Loucy (cell line): Measurements from ENCODE around the gene ADAMTS16.

ENCODE experiments used
- H2AFZ ChIP-seq: fragments of 200-600 bp; sonication (generic); 2 replicates; pipeline ENCODE4 v1.6.0; 2016; ENCODE audit warnings: antibody characterized with exemption, mild to moderate bottlenecking, low read length, moderate library complexity
- H3F3A ChIP-seq: fragments of 200-600 bp; 2 replicates; pipeline ENCODE4 v1.6.0; 2016; ENCODE audit warnings: antibody characterized with exemption, low read depth, mild to moderate bottlenecking
- H3K27me3 ChIP-seq: fragments of 200-600 bp; sonication (generic); 2 replicates; pipeline ENCODE4 v1.6.1; 2014; ENCODE audit warnings: low read length, mild to moderate bottlenecking; ENCODE audit not compliant: insufficient read depth, poor library complexity, severe bottlenecking
- H3K36me3 ChIP-seq: fragments of 200-600 bp; sonication (generic); 2 replicates; pipeline ENCODE4 v1.6.1; 2016; ENCODE audit warnings: low read length; ENCODE audit not compliant: insufficient read depth
- H3K4me1 ChIP-seq: fragments of 200-600 bp; sonication (generic); 2 replicates; pipeline ENCODE4 v1.5.1; 2014; ENCODE audit warnings: low read length, mild to moderate bottlenecking; ENCODE audit not compliant: insufficient read depth, poor library complexity, severe bottlenecking
- H3K4me2 ChIP-seq: fragments of 200-600 bp; sonication (generic); 2 replicates; pipeline ENCODE4 v1.6.0; 2014; ENCODE audit warnings: antibody characterized with exemption, low read length, low read depth, mild to moderate bottlenecking; ENCODE audit not compliant: poor library complexity, severe bottlenecking
- H3K4me3 ChIP-seq: fragments of 200-600 bp; sonication (generic); 2 replicates; pipeline ENCODE4 v1.5.1; 2014; ENCODE audit warnings: low read length, mild to moderate bottlenecking, mixed read lengths; ENCODE audit not compliant: poor library complexity, severe bottlenecking
- H3K79me2 ChIP-seq: fragments of 200-600 bp; sonication (generic); 2 replicates; pipeline ENCODE4 v1.6.1; 2014; ENCODE audit warnings: low read length; ENCODE audit not compliant: insufficient read depth
- H3K9ac ChIP-seq: fragments of 200-600 bp; sonication (generic); 2 replicates; pipeline ENCODE4 v1.6.0; 2014; ENCODE audit warnings: mild to moderate bottlenecking, low read depth, low read length, moderate library complexity; ENCODE audit not compliant: poor library complexity, severe bottlenecking
- H3K9me2 ChIP-seq: fragments of 200-600 bp; sonication (generic); replicated peaks from 2 replicates; pipeline ENCODE4 v1.6.1; 2016; ENCODE audit warnings: low read depth, low read length, mixed read lengths
- H3K9me3 ChIP-seq: fragments of 200-600 bp; sonication (generic); 2 replicates; pipeline ENCODE4 v1.6.1; 2014; ENCODE audit warnings: mild to moderate bottlenecking, antibody characterized with exemption, low read length, low read depth; ENCODE audit not compliant: insufficient read depth
- H4K20me1 ChIP-seq: fragments of 200-600 bp; sonication (generic); 2 replicates; pipeline ENCODE4 v1.6.0; 2014; ENCODE audit warnings: antibody characterized with exemption, low read length, mild to moderate bottlenecking; ENCODE audit not compliant: insufficient read depth, poor library complexity, severe bottlenecking
- EZH2phosphoT487 ChIP-seq: fragments of 200-600 bp; IDR thresholded peaks from 2 replicates; pipeline ENCODE4 v1.6.1; 2018; ENCODE audit warnings: antibody characterized with exemption, mild to moderate bottlenecking, moderate library complexity, borderline replicate concordance
- TF ChIP-seq, protein P1 (sequence below): fragments of 200-600 bp; sonication (generic); conservative IDR thresholded peaks from 2 replicates; pipeline ENCODE4 v1.5.1; 2014; ENCODE audit warnings: mild to moderate bottlenecking, antibody characterized with exemption, low read length

The ADAMTS16 gene

DNA sequence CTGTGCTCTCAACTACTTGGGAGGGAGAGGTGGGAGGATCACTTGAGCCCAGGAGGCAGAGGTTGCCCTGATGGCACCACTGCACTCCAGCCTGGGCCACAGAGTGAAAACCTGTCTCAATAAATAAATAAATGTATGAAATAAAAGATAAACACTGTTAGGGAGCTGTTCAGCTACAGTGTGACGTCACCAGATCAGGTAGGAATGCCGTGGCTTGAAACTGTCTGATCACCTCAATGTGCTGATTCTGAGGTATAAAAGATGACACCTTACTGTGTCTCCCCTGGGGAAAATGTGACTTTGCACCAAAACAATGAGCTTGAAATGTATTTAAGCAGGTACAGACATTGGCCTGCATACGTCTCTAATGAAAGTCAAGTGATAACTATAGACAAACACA, 133.3 kb downstream of the ADAMTS16 start:
- Histone ChIP-seq H3K36me3 (no peaks in the 10 kb centered on the region), H3K4me2 (no peak overlapping the region), H3K27me3 (no peaks in the 10 kb centered on the region)

DNA sequence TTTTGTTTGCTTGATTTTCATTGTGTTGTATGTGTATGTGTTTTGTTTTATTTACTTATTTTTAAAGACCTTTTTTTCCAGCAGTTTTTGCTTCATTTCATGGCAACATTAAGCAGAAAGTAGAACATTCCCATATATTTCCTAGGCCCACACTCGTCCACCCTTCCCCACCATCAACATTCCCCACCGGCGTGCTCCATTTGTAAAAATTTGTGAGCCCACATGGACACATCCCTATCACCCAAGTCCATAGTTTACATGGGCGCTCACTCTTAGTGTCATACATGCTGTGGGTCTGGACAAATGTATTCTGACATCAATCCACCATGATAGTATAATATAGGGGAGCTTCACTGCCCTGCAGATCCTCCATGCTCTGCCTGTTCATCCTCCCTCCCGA, 133.8 kb downstream of the ADAMTS16 start:
- Histone ChIP-seq H2AFZ (no peak overlapping the region), H3K4me2 (no peak overlapping the region), H3F3A (no peaks in the 10 kb centered on the region), H3K4me1 (no peaks in the 10 kb centered on the region), H3K9ac (no peak overlapping the region), H3K36me3 (no peaks in the 10 kb centered on the region), H3K9me3 (no peaks in the 10 kb centered on the region), H3K4me3 (no peak overlapping the region), H3K27me3 (no peaks in the 10 kb centered on the region), H3K9me2 (no peaks in the 10 kb centered on the region), H3K79me2 (no peaks in the 10 kb centered on the region), H4K20me1 (no peaks in the 10 kb centered on the region)
- no peak for TF ChIP-seq EZH2phosphoT487
- TF ChIP-seq, protein P1, sequence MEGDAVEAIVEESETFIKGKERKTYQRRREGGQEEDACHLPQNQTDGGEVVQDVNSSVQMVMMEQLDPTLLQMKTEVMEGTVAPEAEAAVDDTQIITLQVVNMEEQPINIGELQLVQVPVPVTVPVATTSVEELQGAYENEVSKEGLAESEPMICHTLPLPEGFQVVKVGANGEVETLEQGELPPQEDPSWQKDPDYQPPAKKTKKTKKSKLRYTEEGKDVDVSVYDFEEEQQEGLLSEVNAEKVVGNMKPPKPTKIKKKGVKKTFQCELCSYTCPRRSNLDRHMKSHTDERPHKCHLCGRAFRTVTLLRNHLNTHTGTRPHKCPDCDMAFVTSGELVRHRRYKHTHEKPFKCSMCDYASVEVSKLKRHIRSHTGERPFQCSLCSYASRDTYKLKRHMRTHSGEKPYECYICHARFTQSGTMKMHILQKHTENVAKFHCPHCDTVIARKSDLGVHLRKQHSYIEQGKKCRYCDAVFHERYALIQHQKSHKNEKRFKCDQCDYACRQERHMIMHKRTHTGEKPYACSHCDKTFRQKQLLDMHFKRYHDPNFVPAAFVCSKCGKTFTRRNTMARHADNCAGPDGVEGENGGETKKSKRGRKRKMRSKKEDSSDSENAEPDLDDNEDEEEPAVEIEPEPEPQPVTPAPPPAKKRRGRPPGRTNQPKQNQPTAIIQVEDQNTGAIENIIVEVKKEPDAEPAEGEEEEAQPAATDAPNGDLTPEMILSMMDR: no peak

More for the DNA sequence above, 133.3 kb downstream of the ADAMTS16 start:
- H3K9me3 ChIP-seq: peaks cover 3% of the 10 kb centered on the region; the same call in 1 of the 2 replicates
- no peaks in the 10 kb centered on the region for H3K4me1 ChIP-seq
- no peaks in the 10 kb centered on the region for H3K79me2 ChIP-seq
- H3F3A ChIP-seq: no peaks in the 10 kb centered on the region
- no peaks in the 10 kb centered on the region for H4K20me1 ChIP-seq
- TF ChIP-seq EZH2phosphoT487: no peak
- TF ChIP-seq, protein P1: no peak
- H3K9me2 ChIP-seq: no peaks in the 10 kb centered on the region
- H3K9ac ChIP-seq: no peak overlapping the region
- no peak overlapping the region for H2AFZ ChIP-seq
- no peak overlapping the region for H3K4me3 ChIP-seq

DNA sequence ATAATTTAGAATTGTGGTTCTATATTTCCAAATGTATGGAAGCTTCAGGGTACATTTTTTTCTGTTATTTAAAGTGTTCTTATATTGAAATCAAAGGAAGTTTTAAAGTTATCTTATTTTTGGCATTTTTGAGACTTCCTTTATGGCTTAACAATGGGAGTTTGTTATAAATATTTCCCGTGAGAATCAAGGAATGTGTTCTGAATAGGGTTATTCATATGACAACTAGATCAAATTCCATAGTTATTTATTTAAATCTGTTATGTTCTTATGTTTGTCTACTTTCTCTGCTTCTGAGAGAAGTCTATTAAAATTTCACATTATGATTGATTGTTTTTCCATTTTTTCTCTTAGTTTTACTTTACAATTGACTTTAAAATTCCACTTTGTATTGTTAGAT, 135.1 kb downstream of the ADAMTS16 start:
- Histone ChIP-seq H3K9me2 (no peaks in the 10 kb centered on the region), H3F3A (no peaks in the 10 kb centered on the region), H3K79me2 (no peaks in the 10 kb centered on the region), H3K4me1 (no peaks in the 10 kb centered on the region), H3K27me3 (no peaks in the 10 kb centered on the region), H3K9me3 (0 out of 2 replicates have a peak, but pooled peaks cover 3% of the 10 kb centered on the region), H3K4me3 (no peak overlapping the region), H3K9ac (no peak overlapping the region), H3K36me3 (no peaks in the 10 kb centered on the region), H4K20me1 (no peaks in the 10 kb centered on the region), H3K4me2 (no peak overlapping the region), H2AFZ (no peak overlapping the region)
- no peak for TF ChIP-seq EZH2phosphoT487
- TF ChIP-seq, protein P1: no peak
